Measurements from ENCODE around the gene AJAP1. TPM values are rescaled to one million over a fixed set of nuclear protein-coding genes. Genes with fewer than 3 reads are reported as not detected.
"Not testable (repeated sequence)": the region's sequence is repeated elsewhere in the genome, so short reads cannot be mapped to it uniquely, and the experiment has no call there.

AJAP1 gene
- total RNA-seq, 1 donor from 2014 or later, result 0.26 TPM

GRCh38 chr1:4614371-4615137 is 39.9 kb upstream of the AJAP1 start:
- FAIRE-seq (no peak), DNase-seq (ENCODE audit: low read depth) (no peak)
- no peak overlapping the region for H3K4me3 ChIP-seq (ENCODE audit: low read depth, low read length)

GRCh38 chr1:4615138-4615470 is 39.3 kb upstream of the AJAP1 start:
- TF ChIP-seq CTCF (IDR thresholded peaks at IDR 0.05; ENCODE audit: insufficient read depth, low read length, severe bottlenecking), result no peak
- Histone ChIP-seq H3K27me3 (ENCODE audit: control insufficient read depth, insufficient read depth, low read length) (no peaks in the 10 kb centered on the region), H3K36me3 (ENCODE audit: control insufficient read depth, insufficient read depth, low read length) (no peaks in the 10 kb centered on the region), H3K4me3 (ENCODE audit: low read depth, low read length) (no peak overlapping the region)
- FAIRE-seq, result no peak
- DNase-seq (ENCODE audit: low read depth), result no peak

More at GRCh38 chr1:4614371-4615137, 39.9 kb upstream of the AJAP1 start:
- Histone ChIP-seq H3K27me3 (ENCODE audit: control insufficient read depth, insufficient read depth, low read length) (no peaks in the 10 kb centered on the region), H3K36me3 (ENCODE audit: control insufficient read depth, insufficient read depth, low read length) (no peaks in the 10 kb centered on the region)
- TF ChIP-seq CTCF (IDR thresholded peaks at IDR 0.05; ENCODE audit: insufficient read depth, low read length, severe bottlenecking), result no peak

- DNase-seq (ENCODE audit: low read depth) (no peak), FAIRE-seq (no peak)
- Histone ChIP-seq H3K36me3 (ENCODE audit: control insufficient read depth, insufficient read depth, low read length) (no peaks in the 10 kb centered on the region), H3K27me3 (ENCODE audit: control insufficient read depth, insufficient read depth, low read length) (no peaks in the 10 kb centered on the region), H3K4me3 (ENCODE audit: low read depth, low read length) (no peak overlapping the region)
- TF ChIP-seq CTCF (IDR thresholded peaks at IDR 0.05; ENCODE audit: insufficient read depth, low read length, severe bottlenecking), result no peak
These were observed 38.9 kb upstream of the AJAP1 start for GRCh38 chr1:4615501-4615900.

- FAIRE-seq (no peak), DNase-seq (ENCODE audit: low read depth) (no peak)
- H3K36me3 ChIP-seq (ENCODE audit: control insufficient read depth, insufficient read depth, low read length), result no peaks in the 10 kb centered on the region
- no peak overlapping the region for H3K4me3 ChIP-seq (ENCODE audit: low read depth, low read length)
- H3K27me3 ChIP-seq (ENCODE audit: control insufficient read depth, insufficient read depth, low read length), result no peaks in the 10 kb centered on the region
- no peak for TF ChIP-seq CTCF (IDR thresholded peaks at IDR 0.05; ENCODE audit: insufficient read depth, low read length, severe bottlenecking)
These were observed 37.5 kb upstream of the AJAP1 start for GRCh38 chr1:4616831-4617465.

- Histone ChIP-seq H3K27me3 (ENCODE audit: control insufficient read depth, insufficient read depth, low read length) (no peaks in the 10 kb centered on the region), H3K4me3 (ENCODE audit: low read depth, low read length) (no peak overlapping the region), H3K36me3 (ENCODE audit: control insufficient read depth, insufficient read depth, low read length) (no peaks in the 10 kb centered on the region)
- no peak for FAIRE-seq
- TF ChIP-seq CTCF (IDR thresholded peaks at IDR 0.05; ENCODE audit: insufficient read depth, low read length, severe bottlenecking), result no peak
- DNase-seq (ENCODE audit: low read depth), result no peak
These were observed 36.9 kb upstream of the AJAP1 start for GRCh38 chr1:4617506-4617905.

- H3K36me3 ChIP-seq (ENCODE audit: control insufficient read depth, insufficient read depth, low read length); DNase-seq (ENCODE audit: low read depth); FAIRE-seq; H3K27me3 ChIP-seq (ENCODE audit: control insufficient read depth, insufficient read depth, low read length); H3K4me3 ChIP-seq (ENCODE audit: low read depth, low read length): not testable (repeated sequence)
These were observed 35.6 kb upstream of the AJAP1 start for GRCh38 chr1:4618827-4619226.
